Glomerular visceral epithelial cell (primary cell): ENCODE measurements around the gene RABEP1.
A peak's percentile ranks its signal among the peaks of the same experiment; 100 is the strongest.

Source experiments
- DNase-seq: peaks from one replicate; pipeline ENCODE4 v3.0.0-alpha.2; 2016; ENCODE audit errors: extremely low spot score

RABEP1 gene

DNA sequence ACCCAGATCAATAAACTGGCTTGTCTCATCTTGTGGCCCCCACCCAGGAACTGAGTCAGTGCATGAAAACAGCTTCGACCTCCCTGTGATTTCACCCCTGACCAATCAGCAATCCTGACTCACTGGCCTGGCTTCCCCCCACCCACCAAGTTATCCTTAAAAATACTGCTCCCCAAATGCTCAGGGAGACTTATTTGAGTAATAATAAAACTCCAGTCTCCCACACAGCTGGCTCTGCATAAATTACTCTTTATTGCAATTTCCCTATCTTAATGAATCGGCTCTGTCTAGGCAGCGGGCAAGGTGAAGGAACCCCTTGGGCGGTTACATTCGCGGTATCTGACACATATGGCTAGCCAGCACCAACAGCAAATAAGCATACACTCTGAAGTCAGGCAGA is 9.8 kb upstream of the RABEP1 start:
- DNase-seq = no peak

DNA sequence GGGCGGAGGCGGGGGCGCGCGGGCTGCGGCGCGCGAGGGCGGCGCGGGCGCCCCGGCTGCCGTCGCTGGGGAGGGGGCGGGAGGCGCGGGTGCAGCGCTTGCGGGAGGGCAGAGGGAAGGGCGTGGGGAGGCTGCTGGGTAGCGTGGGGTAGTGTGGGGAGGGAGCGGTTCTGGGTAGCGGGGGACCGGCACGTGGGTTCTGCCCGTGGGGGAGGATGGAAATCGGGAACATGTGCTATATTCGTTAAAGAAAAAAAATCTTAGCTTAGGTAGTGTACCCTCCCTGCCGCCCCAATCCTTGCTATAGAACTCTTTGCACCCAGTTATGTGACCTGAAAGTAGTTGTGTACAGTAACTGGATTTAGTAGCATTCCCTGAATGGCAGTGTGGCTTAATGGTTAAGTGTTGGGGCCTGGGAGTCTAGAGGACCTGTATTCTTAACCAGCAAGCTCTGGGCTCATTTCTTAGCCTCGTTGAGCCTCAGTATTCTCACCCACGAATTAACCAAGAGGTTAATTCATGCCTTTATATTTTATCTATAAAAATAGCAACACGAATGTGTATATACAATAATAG is 646 bp downstream of the RABEP1 start:
- peak; percentile 20 for DNase-seq

GRCh38 chr17:5283571-5284315 is 1.7 kb downstream of the RABEP1 start:
- peak; percentile 26 for DNase-seq

DNA sequence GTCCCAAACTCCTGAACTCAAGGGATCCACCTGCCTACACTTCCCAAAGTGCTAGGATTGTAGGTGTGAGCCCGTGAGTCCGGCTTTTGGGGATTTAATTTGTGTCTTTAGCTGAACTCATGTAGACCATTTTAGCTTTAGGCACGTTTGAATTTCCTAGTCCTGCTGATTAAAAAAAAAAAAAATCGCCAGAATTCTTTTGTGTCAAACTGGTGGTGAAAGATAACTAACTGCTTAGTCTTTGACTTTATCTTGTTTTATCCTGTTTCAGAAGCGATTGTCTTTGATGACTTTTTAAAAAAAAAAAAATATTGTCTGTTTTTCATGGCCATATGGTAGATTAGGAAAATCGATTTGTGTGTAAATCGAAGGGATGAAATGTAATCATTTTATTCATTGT is 2.6 kb downstream of the RABEP1 start:
- DNase-seq = no peak

DNA sequence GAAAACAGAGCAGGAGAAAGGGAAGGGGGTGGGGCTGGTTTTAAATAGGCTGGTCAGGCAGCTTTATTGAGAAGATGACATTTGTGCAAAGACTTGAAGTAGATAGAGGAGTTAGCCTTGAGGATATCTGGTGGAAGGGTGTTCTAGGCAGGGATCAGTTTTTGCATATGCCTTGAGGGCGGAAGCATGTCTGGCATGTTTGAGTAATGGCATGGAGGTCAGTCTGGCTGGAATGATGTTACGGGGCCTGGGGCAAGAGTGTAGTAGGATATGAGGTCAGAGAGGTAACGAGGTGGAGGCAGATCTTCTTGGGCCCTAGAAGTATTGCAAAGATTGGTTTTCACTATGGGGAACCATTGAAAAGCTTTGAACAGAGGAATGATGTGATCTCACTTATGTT is 4.8 kb downstream of the RABEP1 start:
- no peak for DNase-seq

DNA sequence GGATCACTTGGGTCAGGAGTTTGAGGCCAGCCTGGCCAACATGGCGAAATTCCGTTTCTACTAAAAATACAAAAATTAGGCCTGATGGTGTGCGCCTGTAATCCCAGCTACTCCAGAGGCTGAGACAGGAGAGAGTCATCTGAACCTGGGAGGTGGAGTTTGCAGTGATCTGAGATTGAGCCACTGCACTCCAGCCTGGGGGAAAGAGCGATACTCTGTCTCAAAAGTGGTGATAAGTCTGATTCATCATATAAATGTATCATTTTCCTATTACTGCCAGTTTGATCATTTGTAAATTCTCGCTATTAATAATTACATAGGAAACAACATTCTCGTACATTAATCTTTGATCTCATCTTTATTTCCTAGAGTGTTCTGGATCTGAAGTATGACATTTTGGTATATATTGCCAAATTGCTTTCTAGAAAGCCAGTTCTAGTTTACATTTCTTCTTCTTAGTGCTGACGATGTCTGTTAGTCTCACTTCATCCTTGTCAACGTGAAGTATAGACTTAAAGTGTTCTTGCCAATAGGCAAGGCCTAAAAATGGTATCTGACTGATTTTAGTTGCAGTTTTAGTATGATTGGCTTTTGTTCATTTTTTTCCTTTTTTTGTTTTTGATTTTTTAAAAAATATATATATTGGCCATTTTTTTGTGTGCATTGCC is 9.7 kb downstream of the RABEP1 start:
- DNase-seq = no peak

- no peak for DNase-seq
Measured at GRCh38 chr17:5297245-5297644, 15.2 kb downstream of the RABEP1 start.

DNA sequence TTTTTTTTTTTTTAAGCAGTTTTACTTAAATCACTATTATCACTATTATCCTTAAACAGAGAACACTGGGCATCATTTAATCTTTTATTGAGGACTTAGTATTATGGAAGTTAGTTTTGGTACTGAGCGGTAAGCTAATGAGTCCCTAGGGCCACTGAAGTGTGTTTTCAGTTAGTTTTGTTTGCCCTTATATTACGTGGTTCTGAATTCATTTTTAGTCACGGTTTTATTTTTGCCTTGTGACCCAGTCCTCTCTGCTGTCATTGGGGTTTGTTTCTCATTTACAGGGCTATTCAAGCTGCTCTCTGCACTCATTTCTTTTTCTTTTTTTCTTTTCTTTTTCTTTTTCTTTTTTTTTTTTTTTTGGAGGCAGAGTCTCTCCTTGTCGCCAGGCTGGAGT is 17.3 kb downstream of the RABEP1 start:
- DNase-seq = no peak

DNA sequence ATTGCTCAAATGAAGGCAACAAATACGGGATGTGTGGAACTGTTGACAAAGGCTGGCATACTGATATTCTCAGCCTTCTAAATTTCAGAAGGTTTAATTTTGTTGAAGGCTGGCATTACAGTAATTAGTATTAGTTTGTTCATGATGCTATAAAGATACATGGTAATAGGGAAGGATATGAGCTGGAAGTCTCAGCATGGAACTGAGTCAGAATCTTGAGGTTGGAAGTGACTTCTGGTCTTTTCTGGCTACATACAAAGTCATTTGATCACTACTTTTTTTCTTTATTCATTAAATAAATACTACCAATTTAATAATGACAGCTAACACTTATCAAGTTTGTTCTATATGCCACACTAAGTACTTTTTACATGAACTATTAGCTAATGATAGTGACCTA is 22.6 kb downstream of the RABEP1 start:
- no peak for DNase-seq

DNA sequence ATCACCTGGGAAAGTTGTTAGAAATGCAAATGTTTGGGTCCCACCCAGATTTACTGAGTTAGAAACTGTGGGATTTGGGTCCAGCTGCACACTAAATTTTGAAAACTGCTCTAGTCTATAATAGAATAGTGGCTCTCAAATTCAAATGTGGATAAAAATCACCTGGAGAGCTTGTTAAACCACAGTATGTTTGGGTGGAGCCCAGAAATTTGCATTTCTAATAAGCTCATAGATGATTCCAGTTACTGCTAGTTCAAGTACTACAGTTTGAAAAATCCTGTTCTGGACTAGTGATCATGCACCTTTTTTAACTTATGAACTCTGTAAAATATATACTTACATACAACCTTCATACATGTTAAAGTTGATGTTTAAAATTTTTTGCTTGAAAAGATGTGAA is 27.8 kb downstream of the RABEP1 start:
- no peak for DNase-seq

- DNase-seq = no peak
Measured at GRCh38 chr17:5325851-5326250, 43.8 kb downstream of the RABEP1 start.

DNA sequence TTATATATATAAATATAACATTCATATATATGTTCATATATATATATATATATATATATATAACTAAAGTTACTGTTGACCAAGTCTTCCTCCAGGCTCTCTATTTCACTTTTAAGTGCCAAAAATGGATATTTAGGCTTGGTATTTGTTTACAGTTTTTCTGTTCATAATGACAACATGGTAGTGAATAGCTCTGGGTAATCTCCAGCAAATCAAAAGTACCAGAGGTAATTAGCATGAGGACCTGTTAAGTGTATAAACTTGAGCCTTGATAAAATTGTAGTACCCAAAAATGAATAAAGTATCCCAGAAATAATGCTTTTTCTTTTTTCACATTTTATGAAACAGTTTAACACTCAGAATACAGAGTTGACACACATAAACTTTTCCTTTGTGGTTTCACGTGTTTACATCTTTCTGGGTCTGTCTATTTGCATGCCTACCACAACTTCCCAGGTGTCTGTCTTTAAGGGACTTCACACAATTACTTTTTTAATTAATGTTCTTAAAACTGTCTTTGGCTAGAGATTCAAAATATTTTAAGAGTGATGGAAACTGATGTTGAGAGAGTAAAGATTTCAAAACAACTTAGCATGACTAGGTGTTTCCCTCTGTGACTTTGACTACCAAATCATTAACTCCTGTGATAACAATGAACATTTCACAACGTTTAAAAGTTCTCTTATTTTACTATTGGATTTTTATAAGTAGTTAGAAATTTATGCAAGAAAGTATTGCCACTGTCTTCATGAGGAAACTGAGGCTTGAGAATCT is 47.9 kb downstream of the RABEP1 start:
- DNase-seq = no peak

DNA sequence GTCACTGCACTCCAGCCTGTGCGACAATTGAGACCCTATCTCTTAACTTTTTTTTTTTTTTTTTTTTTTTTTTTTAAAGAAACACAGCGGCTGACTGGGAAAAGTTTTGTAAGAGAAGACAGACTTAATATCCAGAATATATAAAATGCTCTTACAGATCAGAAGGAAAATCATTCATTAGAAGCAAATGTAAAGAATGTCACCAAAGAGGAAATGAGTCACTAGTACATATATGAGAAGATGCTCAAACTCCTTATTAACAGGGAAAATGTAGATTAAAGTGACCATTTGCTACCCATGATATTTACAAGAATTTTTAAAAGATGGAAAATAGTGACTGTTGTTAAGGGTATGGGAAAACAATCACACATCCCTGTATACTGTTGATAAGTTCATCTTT is 48.9 kb downstream of the RABEP1 start:
- no peak for DNase-seq

DNA sequence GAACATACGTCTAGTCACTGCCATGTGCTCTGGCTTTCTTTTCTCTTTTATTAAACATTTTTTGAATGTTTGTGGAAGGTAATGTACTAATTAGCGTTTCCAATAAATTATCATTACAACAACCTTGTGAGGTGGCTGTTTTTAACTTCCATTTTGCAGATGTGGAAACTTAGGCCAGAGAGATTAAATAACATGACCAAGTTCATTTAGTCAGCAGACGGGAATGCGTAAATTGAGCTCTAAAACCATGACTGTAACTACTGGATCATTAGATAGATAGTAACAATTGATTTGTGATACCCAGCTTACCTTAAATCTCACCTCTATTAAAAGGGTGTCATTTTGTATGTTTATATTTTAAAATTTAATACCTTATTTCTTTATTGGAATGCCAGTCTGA is 49.4 kb downstream of the RABEP1 start:
- no peak for DNase-seq

- DNase-seq = no peak
Measured at GRCh38 chr17:5344914-5345313, 62.8 kb downstream of the RABEP1 start.

- DNase-seq = no peak
Measured at GRCh38 chr17:5352681-5353289, 70.7 kb downstream of the RABEP1 start.

DNA sequence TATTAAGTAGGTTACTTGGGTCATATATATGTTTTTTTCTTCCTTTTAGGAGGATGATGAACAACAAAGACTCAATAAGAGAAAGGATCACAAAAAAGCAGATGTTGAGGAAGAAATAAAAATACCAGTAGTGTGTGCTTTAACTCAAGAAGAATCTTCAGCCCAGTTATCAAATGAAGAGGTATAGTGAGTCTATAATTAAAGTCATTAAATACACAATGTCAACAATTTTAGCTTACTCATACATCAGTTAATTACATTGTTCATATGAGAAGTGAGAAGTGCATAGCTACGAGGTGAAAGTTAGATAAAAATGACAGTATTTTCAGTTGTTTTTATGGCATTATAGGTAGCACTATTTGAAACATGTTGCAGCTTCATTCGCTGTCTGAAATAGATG is 72.2 kb downstream of the RABEP1 start:
- DNase-seq = no peak

DNA sequence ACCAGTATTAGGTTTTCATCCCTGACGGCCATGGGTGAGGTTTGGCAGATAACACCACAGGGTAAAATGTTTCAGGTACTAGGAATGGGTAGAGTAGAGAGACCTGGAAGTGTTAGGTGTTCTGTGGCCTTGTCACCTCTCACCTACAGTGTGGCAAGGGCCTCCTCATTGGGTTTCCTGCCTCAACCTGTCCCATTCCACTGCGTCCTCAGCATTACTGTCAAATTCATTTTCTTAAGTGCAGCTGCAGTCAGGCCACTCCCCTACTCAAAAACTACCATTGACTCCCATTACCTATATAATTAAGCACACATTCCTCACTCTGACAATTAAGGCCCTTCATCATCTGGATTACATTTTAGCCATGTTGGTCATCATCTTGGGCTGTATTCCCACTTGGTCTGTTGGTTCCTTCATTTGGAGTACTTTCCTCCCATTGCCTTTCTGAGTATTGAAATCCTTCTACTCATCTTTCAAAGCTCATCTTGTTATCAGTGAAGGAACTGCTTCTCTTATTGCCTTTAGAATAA is 72.9 kb downstream of the RABEP1 start:
- DNase-seq = no peak

DNA sequence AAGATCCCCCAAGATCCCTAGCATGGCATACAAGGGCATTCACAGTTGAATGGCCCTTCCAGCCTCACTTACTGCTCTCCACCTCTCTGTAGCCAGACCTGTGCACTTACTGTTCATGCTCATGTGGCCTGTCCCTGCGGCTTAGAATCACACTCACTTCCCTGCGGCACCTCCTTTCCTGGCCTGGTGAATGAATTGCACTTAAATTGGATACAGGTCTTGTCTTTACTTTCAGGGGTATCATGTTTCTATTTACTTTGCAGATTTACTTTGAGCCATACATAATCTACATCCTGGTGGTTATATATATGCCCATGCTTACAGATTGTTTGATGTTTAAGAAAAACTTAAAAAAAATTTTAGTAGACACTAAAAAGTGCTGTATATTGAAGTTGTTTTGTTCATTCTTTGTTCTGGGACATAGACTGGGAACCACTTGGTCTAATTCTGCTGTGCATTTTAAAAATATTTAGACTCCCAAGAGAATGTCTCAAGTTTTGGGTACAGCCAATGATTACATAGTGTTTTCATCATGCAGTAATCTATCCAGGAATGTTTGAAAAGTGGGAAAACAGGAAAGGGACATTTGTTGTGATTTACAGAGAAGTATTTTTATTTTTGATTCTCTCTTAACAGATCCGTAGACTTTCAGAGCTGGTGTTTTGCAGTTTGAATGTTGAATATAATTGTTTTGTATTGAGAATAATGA is 73.5 kb downstream of the RABEP1 start:
- no peak for DNase-seq

DNA sequence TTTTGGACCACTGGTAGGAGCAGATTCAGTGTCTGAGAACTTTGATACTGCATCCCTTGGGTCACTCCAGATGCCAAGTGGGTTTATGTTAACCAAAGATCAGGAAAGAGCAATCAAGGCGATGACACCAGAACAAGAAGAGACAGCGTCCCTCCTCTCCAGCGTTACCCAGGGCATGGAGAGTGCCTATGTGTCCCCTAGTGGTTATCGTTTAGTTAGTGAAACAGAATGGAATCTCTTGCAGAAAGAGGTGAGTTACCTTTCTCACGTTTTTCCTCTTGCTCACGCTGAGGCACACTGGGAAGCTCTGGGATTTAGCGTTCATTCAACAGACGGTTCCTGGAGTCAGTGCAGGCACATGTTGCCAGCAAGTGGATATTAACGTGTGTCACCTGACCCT is 79.3 kb downstream of the RABEP1 start:
- DNase-seq = no peak

GRCh38 chr17:5362162-5362811 is 80.2 kb downstream of the RABEP1 start:
- DNase-seq = no peak
